Measurements from ENCODE around the gene DLX6. TPM values are rescaled to one million over a fixed set of nuclear protein-coding genes. Genes with fewer than 3 reads are reported as not detected.

DLX6 gene
- 0.06 TPM in 1 of 2 replicates, not detected in the other for total RNA-seq (2014; rRNA removed)
- polyA plus RNA-seq (2012), result 0.11 TPM

- peak; percentile 83 for DNase-seq (ENCODE audit: low read depth)
These were observed at the start of gene DLX6 for GRCh38 chr7:97005183-97006054. TSS of gene DLX6 (plus strand) at chr7:97005553. CDS start at chr7:97005978, 425 bp downstream.

- DNase-seq (ENCODE audit: low read depth), result no peak
These were observed 46.2 kb upstream of the DLX6 start for GRCh38 chr7:96959135-96959534.

- peak; percentile 79 for DNase-seq (ENCODE audit: low read depth)
These were observed 43.0 kb upstream of the DLX6 start for GRCh38 chr7:96962221-96962885.

- DNase-seq (ENCODE audit: low read depth), result no peak
These were observed 36.4 kb upstream of the DLX6 start for GRCh38 chr7:96968981-96969380.

GRCh38 chr7:96970739-96971138 is 34.6 kb upstream of the DLX6 start:
- no peak for DNase-seq (ENCODE audit: low read depth)

GRCh38 chr7:96973986-96974385 is 31.4 kb upstream of the DLX6 start:
- peak; percentile 79 for DNase-seq (ENCODE audit: low read depth)

- DNase-seq (ENCODE audit: low read depth), result no peak
These were observed 29.2 kb upstream of the DLX6 start for GRCh38 chr7:96976106-96976505.

GRCh38 chr7:96977445-96977844 is 27.9 kb upstream of the DLX6 start:
- no peak for DNase-seq (ENCODE audit: low read depth)

GRCh38 chr7:96979551-96980276 is 25.6 kb upstream of the DLX6 start:
- no peak for DNase-seq (ENCODE audit: low read depth)

- no peak for DNase-seq (ENCODE audit: low read depth)
These were observed 22.8 kb upstream of the DLX6 start for GRCh38 chr7:96982586-96982985.

GRCh38 chr7:96985992-96986391 is 19.4 kb upstream of the DLX6 start:
- no peak for DNase-seq (ENCODE audit: low read depth)

GRCh38 chr7:96986901-96987300 is 18.5 kb upstream of the DLX6 start:
- no peak for DNase-seq (ENCODE audit: low read depth)

- DNase-seq (ENCODE audit: low read depth), result no peak
These were observed 17.6 kb upstream of the DLX6 start for GRCh38 chr7:96987719-96988118.

GRCh38 chr7:96989241-96989858 is 16.0 kb upstream of the DLX6 start:
- DNase-seq (ENCODE audit: low read depth), result no peak

GRCh38 chr7:96989859-96990317 is 15.5 kb upstream of the DLX6 start:
- no peak for DNase-seq (ENCODE audit: low read depth)

GRCh38 chr7:96991546-96992191 is 13.7 kb upstream of the DLX6 start:
- DNase-seq (ENCODE audit: low read depth), result no peak

- no peak for DNase-seq (ENCODE audit: low read depth)
These were observed 13.0 kb upstream of the DLX6 start for GRCh38 chr7:96992192-96993005.

- DNase-seq (ENCODE audit: low read depth), result no peak
These were observed 12.1 kb upstream of the DLX6 start for GRCh38 chr7:96993094-96993865.

GRCh38 chr7:96993980-96994379 is 11.4 kb upstream of the DLX6 start:
- DNase-seq (ENCODE audit: low read depth), result no peak

Measured in LHCN-M2 (cell line).